Measurements from ENCODE around the gene HSH2D. TPM values are rescaled to one million over a fixed set of nuclear protein-coding genes. Genes with fewer than 3 reads are reported as not detected.

Gene HSH2D
- total and polyA plus RNA-seq, 9 donors, result 0.20 to 1.3 (median 0.31) TPM

GRCh38 chr19:16191216-16191908, 47.9 kb downstream of the HSH2D start:
- no peak overlapping the region for H3K27ac ChIP-seq
- H3K36me3 ChIP-seq, result no peaks in the 10 kb centered on the region
- intact Hi-C loops (cut with DNase I), result no loop called here
- no peak overlapping the region for H3K4me3 ChIP-seq
- TF ChIP-seq CTCF (IDR thresholded peaks at IDR 0.05), result no peak
- TF ChIP-seq EP300 (IDR thresholded peaks at IDR 0.05), result no peak
- no peak for TF ChIP-seq POLR2A (IDR thresholded peaks at IDR 0.05)
- no peaks in the 10 kb centered on the region for H3K4me1 ChIP-seq (ENCODE audit: insufficient read depth)
- no peak for DNase-seq
- no peaks in the 10 kb centered on the region for H3K9me3 ChIP-seq
- 71 to 77% (median 75%) methylated on average over 16 of the region's 16 CpGs for WGBS, 3 donors
- H3K27me3 ChIP-seq, result no peaks in the 10 kb centered on the region

GRCh38 chr19:16193466-16193865, 50.0 kb downstream of the HSH2D start:
- TF ChIP-seq POLR2A (IDR thresholded peaks at IDR 0.05), result no peak
- no peak for TF ChIP-seq CTCF (IDR thresholded peaks at IDR 0.05)
- TF ChIP-seq EP300 (IDR thresholded peaks at IDR 0.05), result no peak
- DNase-seq, result no peak
- Histone ChIP-seq H3K36me3 (no peaks in the 10 kb centered on the region), H3K4me1 (ENCODE audit: insufficient read depth) (peaks cover 5% of the 10 kb centered on the region), H3K4me3 (no peak overlapping the region), H3K9me3 (no peaks in the 10 kb centered on the region), H3K27ac (no peak overlapping the region), H3K27me3 (no peaks in the 10 kb centered on the region)
- 75 to 84% (median 83%) methylated on average over 10 of the region's 10 CpGs for WGBS, 3 donors
- intact Hi-C loops (cut with DNase I), result no loop called here

- Histone ChIP-seq H3K36me3 (no peaks in the 10 kb centered on the region), H3K27me3 (no peaks in the 10 kb centered on the region), H3K4me1 (ENCODE audit: insufficient read depth) (peaks cover 13% of the 10 kb centered on the region), H3K4me3 (peak overlapping the region; percentile 65), H3K9me3 (no peaks in the 10 kb centered on the region), H3K27ac (peak overlapping the region in 1 of 2 donors; percentile 60)
- intact Hi-C loops (cut with DNase I), result no loop called here
- no peak for DNase-seq
- TF ChIP-seq CTCF (IDR thresholded peaks at IDR 0.05) (no peak), POLR2A (IDR thresholded peaks at IDR 0.05) (no peak), EP300 (IDR thresholded peaks at IDR 0.05) (no peak)
- WGBS, 3 donors, result 10 to 18% (median 13%) methylated on average over 2 of the region's 2 CpGs
Observed at GRCh38 chr19:16197188-16197621, 53.7 kb downstream of the HSH2D start.

- intact Hi-C loops (cut with DNase I), result no loop called here
- 0% methylated on average over 36 to 65 of the region's 65 CpGs for WGBS, 3 donors
- DNase-seq, result peak; percentile 97 to 99 (median 98)
Observed at GRCh38 chr19:16197622-16198369, 54.3 kb downstream of the HSH2D start, which contains the start of gene AP1M1. Gene AP1M1, plus strand, starts transcription at chr19:16197911. Its CDS starts 116 bp downstream, at chr19:16198027.

More at GRCh38 chr19:16197622-16198369, 54.3 kb downstream of the HSH2D start, which contains the start of gene AP1M1:
- H3K27me3 ChIP-seq, result no peaks in the 10 kb centered on the region
- peak within 1 kb of the TSS; percentile 2 to 60 for H3K27ac ChIP-seq
- TF ChIP-seq CTCF (IDR thresholded peaks at IDR 0.05) (no peak), POLR2A (IDR thresholded peaks at IDR 0.05) (peak; percentile 49)
- no peaks in the 10 kb centered on the region for H3K36me3 ChIP-seq
- H3K4me3 ChIP-seq, result peak within 1 kb of the TSS; percentile 65
- H3K4me1 ChIP-seq (ENCODE audit: insufficient read depth), result peaks cover 13% of the 10 kb centered on the region
- H3K9me3 ChIP-seq, result no peaks in the 10 kb centered on the region

Measured in ovary (tissue), 9 donors.